ENCODE measurements around the gene B3GLCT. TPM values are rescaled to one million over a fixed set of nuclear protein-coding genes. Genes with fewer than 3 reads are reported as not detected.

Gene B3GLCT
- total RNA-seq, 1 donor from 2014 or later, result 4.7 TPM

DNA sequence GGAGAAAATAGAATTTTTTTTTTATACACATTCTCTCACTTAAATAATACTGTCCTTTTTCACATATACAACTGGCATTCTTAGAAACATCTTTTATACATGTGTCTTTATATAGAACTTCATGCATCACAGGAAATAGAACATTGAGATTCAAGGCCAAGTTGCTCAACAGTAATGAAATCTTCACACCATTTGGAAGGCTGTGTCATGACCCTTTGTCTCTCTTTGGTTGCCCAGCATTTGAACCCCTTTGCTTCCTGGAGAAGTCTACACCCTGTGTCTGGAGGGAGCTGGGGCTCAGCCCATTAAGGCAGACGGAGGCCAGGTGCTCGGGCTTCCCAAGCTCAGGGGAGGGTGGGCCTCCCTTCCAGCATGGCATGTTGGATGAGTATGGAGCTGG, 41.1 kb downstream of the B3GLCT start:
- Mint-ChIP-seq H3K27ac (no peak overlapping the region), H3K4me1 (ENCODE audit: low read depth) (no peaks in the 10 kb centered on the region), H3K27me3 (ENCODE audit: low read depth) (no peaks in the 10 kb centered on the region), H3K9me3 (no peaks in the 10 kb centered on the region), H3K36me3 (ENCODE audit: low read depth) (no peaks in the 10 kb centered on the region), H3K4me3 (ENCODE audit: low read depth) (no peak overlapping the region)
- no peak for DNase-seq (ENCODE audit: low spot score)
- intact Hi-C loops (cut with micrococcal nuclease), result no loop called here

- H3K9me3 Mint-ChIP-seq, result no peaks in the 10 kb centered on the region
- no peak for DNase-seq (ENCODE audit: low spot score)
- no peak overlapping the region for H3K4me3 Mint-ChIP-seq (ENCODE audit: low read depth)
- no peaks in the 10 kb centered on the region for H3K27me3 Mint-ChIP-seq (ENCODE audit: low read depth)
- no peak overlapping the region for H3K27ac Mint-ChIP-seq
- no peaks in the 10 kb centered on the region for H3K36me3 Mint-ChIP-seq (ENCODE audit: low read depth)
- intact Hi-C loops (cut with micrococcal nuclease), result no loop called here
- no peaks in the 10 kb centered on the region for H3K4me1 Mint-ChIP-seq (ENCODE audit: low read depth)
Observed at GRCh38 chr13:31242367-31242766, 42.6 kb downstream of the B3GLCT start.

GRCh38 chr13:31242916-31243315, 43.1 kb downstream of the B3GLCT start:
- intact Hi-C loops (cut with micrococcal nuclease), result no loop called here
- no peak overlapping the region for H3K4me3 Mint-ChIP-seq (ENCODE audit: low read depth)
- no peaks in the 10 kb centered on the region for H3K36me3 Mint-ChIP-seq (ENCODE audit: low read depth)

DNA sequence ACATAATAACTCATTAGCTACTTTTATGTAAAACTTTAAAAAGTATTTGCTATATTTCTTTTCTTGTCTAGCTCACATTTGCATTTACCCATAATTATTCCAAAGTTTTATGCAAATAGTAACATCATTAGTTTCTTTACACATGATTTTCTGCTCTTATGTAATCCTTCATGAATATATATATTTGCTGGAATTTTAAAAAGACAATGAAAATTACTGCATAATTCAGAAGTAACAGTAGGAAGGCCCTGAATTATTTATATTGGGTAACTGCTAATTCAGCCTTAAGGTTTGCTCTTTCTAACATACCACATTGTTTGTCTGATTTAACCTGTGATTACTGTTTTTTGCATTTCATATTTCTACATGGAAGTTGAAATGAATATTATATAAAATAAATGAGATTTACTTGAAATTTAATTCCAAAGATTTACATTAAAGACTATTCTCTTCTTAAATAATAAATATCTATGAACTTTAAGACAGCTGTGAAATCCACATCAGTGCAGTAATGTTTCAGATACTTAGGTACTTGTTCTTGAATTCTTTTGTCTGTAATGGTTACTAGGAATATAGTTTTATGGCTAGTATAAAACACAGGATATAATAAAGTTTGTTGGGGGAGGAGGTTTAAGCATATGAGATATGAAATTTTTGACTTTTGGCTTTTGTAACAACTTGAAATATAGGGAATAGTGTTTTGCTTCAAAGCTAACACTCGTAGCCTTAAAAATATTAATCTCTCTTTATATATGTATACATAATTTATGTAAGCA, 46.0 kb downstream of the B3GLCT start:
- intact Hi-C loops (cut with micrococcal nuclease), result no loop called here
- H3K9me3 Mint-ChIP-seq, result no peaks in the 10 kb centered on the region
- DNase-seq (ENCODE audit: low spot score), result no peak
- H3K27ac Mint-ChIP-seq, result no peak overlapping the region
- H3K27me3 Mint-ChIP-seq (ENCODE audit: low read depth), result no peaks in the 10 kb centered on the region
- H3K36me3 Mint-ChIP-seq (ENCODE audit: low read depth), result no peaks in the 10 kb centered on the region
- no peaks in the 10 kb centered on the region for H3K4me1 Mint-ChIP-seq (ENCODE audit: low read depth)
- no peak overlapping the region for H3K4me3 Mint-ChIP-seq (ENCODE audit: low read depth)

More at GRCh38 chr13:31242916-31243315, 43.1 kb downstream of the B3GLCT start:
- Mint-ChIP-seq H3K4me1 (ENCODE audit: low read depth) (no peaks in the 10 kb centered on the region), H3K27me3 (ENCODE audit: low read depth) (no peaks in the 10 kb centered on the region), H3K9me3 (no peaks in the 10 kb centered on the region), H3K27ac (no peak overlapping the region)
- no peak for DNase-seq (ENCODE audit: low spot score)

- H3K36me3 Mint-ChIP-seq (ENCODE audit: low read depth), result no peaks in the 10 kb centered on the region
Observed at GRCh38 chr13:31246918-31247317, 47.1 kb downstream of the B3GLCT start.

DNA sequence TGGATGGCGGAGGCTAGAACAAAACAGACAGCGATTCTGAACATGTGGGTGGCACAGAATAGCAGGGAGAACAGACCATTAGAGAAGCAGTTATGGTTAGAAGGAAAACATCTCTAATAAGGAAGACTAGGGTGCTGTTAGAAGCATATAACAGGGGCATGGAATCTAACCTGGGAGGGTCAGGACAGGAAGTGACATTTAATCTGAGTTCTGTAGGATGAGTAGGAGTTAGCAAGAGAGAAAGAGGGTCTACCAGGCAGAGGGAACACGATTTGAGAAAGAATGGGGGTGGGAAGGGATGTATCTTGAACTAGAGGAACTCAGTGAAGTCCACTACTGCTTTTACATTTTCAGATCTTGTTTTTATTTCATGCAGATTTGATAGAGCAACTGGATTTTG, 48.6 kb downstream of the B3GLCT start:
- Mint-ChIP-seq H3K4me1 (ENCODE audit: low read depth) (no peaks in the 10 kb centered on the region), H3K9me3 (peaks cover 11% of the 10 kb centered on the region), H3K36me3 (ENCODE audit: low read depth) (no peaks in the 10 kb centered on the region), H3K27ac (no peak overlapping the region), H3K4me3 (ENCODE audit: low read depth) (no peak overlapping the region), H3K27me3 (ENCODE audit: low read depth) (no peaks in the 10 kb centered on the region)
- DNase-seq (ENCODE audit: low spot score), result no peak
- intact Hi-C loops (cut with micrococcal nuclease), result no loop called here

More at GRCh38 chr13:31246918-31247317, 47.1 kb downstream of the B3GLCT start:
- Mint-ChIP-seq H3K27ac (no peak overlapping the region), H3K4me3 (ENCODE audit: low read depth) (no peak overlapping the region), H3K27me3 (ENCODE audit: low read depth) (no peaks in the 10 kb centered on the region), H3K9me3 (peaks cover 5% of the 10 kb centered on the region), H3K4me1 (ENCODE audit: low read depth) (no peaks in the 10 kb centered on the region)
- DNase-seq (ENCODE audit: low spot score), result no peak
- intact Hi-C loops (cut with micrococcal nuclease), result no loop called here

- Mint-ChIP-seq H3K9me3 (peaks cover 11% of the 10 kb centered on the region), H3K27ac (no peak overlapping the region), H3K36me3 (ENCODE audit: low read depth) (no peaks in the 10 kb centered on the region), H3K4me3 (ENCODE audit: low read depth) (no peak overlapping the region), H3K4me1 (ENCODE audit: low read depth) (no peaks in the 10 kb centered on the region), H3K27me3 (ENCODE audit: low read depth) (no peaks in the 10 kb centered on the region)
- DNase-seq (ENCODE audit: low spot score), result no peak
- intact Hi-C loops (cut with micrococcal nuclease), result no loop called here
Observed at GRCh38 chr13:31248965-31249539, 49.3 kb downstream of the B3GLCT start.

DNA sequence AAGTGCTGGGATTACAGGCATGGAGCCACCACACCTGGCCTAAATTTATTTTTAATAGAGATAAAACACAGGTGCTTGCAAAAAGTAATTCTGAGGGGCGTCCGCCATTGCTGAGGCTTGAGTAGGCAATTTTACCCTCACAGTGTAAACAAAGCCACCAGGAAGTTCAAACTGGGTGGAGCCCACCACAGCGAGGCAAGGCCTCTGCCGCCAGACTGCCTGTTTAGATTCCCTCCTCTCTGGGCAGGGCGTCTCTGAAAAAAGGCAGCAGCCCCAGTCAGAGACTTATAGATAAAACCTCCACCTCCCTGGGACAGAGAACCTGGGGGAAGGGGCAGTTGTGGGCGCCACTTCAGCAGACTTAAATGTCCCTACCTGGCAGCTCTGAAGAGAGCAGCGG, 50.7 kb downstream of the B3GLCT start:
- DNase-seq (ENCODE audit: low spot score), result no peak
- no peaks in the 10 kb centered on the region for H3K36me3 Mint-ChIP-seq (ENCODE audit: low read depth)
- H3K4me1 Mint-ChIP-seq (ENCODE audit: low read depth), result no peaks in the 10 kb centered on the region
- intact Hi-C loops (cut with micrococcal nuclease), result no loop called here
- H3K27ac Mint-ChIP-seq, result no peak overlapping the region
- H3K4me3 Mint-ChIP-seq (ENCODE audit: low read depth), result no peak overlapping the region
- H3K27me3 Mint-ChIP-seq (ENCODE audit: low read depth), result no peaks in the 10 kb centered on the region
- peaks cover 11% of the 10 kb centered on the region for H3K9me3 Mint-ChIP-seq

DNA sequence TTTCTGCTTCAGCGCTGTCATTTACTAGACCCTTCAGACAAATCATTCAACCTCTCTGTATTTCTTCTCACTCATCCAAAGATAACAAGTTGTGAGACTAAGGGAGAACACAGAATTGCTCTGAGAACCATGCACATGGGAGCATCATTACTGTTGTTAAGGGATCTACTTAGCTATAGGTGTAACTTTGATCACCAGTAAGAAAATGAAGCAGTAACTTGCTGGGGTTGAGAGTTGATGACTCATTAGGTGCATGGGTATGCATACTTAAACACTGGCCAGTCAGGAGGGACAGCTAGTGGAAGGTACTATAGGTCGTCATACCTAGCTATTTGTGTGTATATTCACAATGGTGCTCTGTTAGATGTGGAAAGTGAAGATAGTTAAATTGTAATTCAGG, 61.5 kb downstream of the B3GLCT start:
- no peaks in the 10 kb centered on the region for H3K36me3 Mint-ChIP-seq (ENCODE audit: low read depth)
- intact Hi-C loops (cut with micrococcal nuclease), result no loop called here
- no peaks in the 10 kb centered on the region for H3K4me1 Mint-ChIP-seq (ENCODE audit: low read depth)
- no peaks in the 10 kb centered on the region for H3K27me3 Mint-ChIP-seq (ENCODE audit: low read depth)
- DNase-seq (ENCODE audit: low spot score), result no peak
- no peak overlapping the region for H3K4me3 Mint-ChIP-seq (ENCODE audit: low read depth)
- H3K27ac Mint-ChIP-seq, result no peak overlapping the region
- no peaks in the 10 kb centered on the region for H3K9me3 Mint-ChIP-seq

GRCh38 chr13:31263346-31263745, 63.6 kb downstream of the B3GLCT start:
- no peaks in the 10 kb centered on the region for H3K4me1 Mint-ChIP-seq (ENCODE audit: low read depth)
- H3K27me3 Mint-ChIP-seq (ENCODE audit: low read depth), result no peaks in the 10 kb centered on the region
- H3K36me3 Mint-ChIP-seq (ENCODE audit: low read depth), result no peaks in the 10 kb centered on the region
- no peaks in the 10 kb centered on the region for H3K9me3 Mint-ChIP-seq
- DNase-seq (ENCODE audit: low spot score), result no peak
- intact Hi-C loops (cut with micrococcal nuclease), result no loop called here
- no peak overlapping the region for H3K27ac Mint-ChIP-seq
- H3K4me3 Mint-ChIP-seq (ENCODE audit: low read depth), result no peak overlapping the region

DNA sequence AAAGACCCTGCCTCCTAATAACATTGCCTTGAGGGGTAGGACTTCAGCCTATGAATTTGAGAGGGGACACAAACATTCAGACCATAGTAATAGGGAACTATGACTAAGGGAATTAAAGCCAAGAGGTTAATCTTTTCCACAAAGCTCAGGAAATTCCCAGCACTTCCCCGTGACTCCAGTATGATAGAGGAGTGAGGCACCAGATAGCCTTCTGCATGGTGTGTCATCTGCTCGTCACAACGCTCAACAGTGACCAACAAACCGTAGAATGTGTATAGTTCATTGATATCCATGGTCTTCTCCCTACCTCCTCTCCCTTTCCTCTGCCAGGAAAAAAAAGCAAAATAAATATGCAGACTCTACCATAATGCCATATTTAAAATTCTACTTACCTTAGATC, 64.4 kb downstream of the B3GLCT start:
- H3K9me3 Mint-ChIP-seq, result no peaks in the 10 kb centered on the region
- H3K27me3 Mint-ChIP-seq (ENCODE audit: low read depth), result no peaks in the 10 kb centered on the region
- no peaks in the 10 kb centered on the region for H3K4me1 Mint-ChIP-seq (ENCODE audit: low read depth)
- no peak overlapping the region for H3K4me3 Mint-ChIP-seq (ENCODE audit: low read depth)
- no peak for DNase-seq (ENCODE audit: low spot score)
- no peak overlapping the region for H3K27ac Mint-ChIP-seq
- no peaks in the 10 kb centered on the region for H3K36me3 Mint-ChIP-seq (ENCODE audit: low read depth)
- intact Hi-C loops (cut with micrococcal nuclease), result no loop called here

DNA sequence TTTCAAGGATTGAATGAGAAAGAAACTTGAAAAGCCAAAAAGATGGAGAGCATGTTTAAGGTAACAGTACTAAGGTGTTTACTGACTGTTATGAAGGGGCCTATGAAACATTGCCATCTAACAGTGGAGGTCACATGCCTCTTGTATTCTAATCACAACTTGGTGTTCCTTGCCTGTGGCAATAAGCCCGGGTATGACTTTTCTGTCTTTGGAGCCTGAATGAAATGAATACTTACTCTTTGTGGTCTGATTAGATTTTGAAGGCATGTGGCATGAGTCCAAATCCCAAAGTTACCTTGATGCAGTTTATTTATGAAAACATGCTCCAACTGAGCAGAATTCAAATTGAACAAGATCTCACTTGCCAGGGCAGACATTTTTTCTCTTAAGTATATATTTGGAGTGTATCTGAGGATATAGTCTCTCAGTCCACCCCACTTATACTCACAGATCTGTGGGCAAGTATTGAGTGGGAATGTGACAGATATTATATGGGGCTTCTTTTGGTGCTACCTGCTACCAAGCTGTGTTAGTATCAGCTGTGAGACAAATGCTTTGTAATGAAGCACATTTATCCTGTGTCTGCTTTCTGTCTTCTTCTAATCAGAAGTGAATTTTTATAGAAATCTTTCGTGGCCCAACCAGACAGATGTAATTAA, 67.5 kb downstream of the B3GLCT start:
- Mint-ChIP-seq H3K4me3 (ENCODE audit: low read depth) (no peak overlapping the region), H3K4me1 (ENCODE audit: low read depth) (no peaks in the 10 kb centered on the region), H3K27ac (no peak overlapping the region), H3K9me3 (peaks cover 10% of the 10 kb centered on the region), H3K27me3 (ENCODE audit: low read depth) (no peaks in the 10 kb centered on the region), H3K36me3 (ENCODE audit: low read depth) (no peaks in the 10 kb centered on the region)
- intact Hi-C loops (cut with micrococcal nuclease), result no loop called here
- no peak for DNase-seq (ENCODE audit: low spot score)

DNA sequence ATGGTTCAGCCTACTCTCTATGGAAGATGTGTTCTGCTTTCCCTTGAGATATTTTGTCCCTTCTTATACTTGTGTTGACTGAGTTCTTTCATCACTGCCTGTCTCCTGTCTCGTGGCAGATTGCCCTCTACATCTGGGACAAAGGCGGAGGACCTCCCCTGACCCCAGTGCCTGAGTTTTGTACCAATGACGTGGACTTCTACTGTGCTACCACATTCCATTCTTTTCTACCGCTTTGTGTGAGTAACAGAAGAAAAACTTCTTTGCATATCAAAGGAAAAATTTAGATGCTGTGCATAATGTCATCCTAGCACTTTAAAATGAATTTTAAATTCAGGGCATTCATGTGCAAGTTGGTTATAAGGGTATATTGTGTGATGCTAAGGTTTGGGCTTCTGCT, 74.6 kb downstream of the B3GLCT start:
- H3K9me3 Mint-ChIP-seq, result peaks cover 16% of the 10 kb centered on the region
- no peak for DNase-seq (ENCODE audit: low spot score)
- intact Hi-C loops (cut with micrococcal nuclease), result no loop called here
- peaks cover 1% of the 10 kb centered on the region for H3K4me1 Mint-ChIP-seq (ENCODE audit: low read depth)
- H3K4me3 Mint-ChIP-seq (ENCODE audit: low read depth), result no peak overlapping the region
- H3K27ac Mint-ChIP-seq, result no peak overlapping the region
- peaks cover 4% of the 10 kb centered on the region for H3K36me3 Mint-ChIP-seq (ENCODE audit: low read depth)
- no peaks in the 10 kb centered on the region for H3K27me3 Mint-ChIP-seq (ENCODE audit: low read depth)

Data from activated T-helper 2 cell treated with anti-CD3 and anti-CD28 coated beads, Interferon-gamma antibody, Interleukin-2, Interleukin-4, amounts not matched to agents 10 μg/mL and 5 μg/mL and 100 μg/mL, durations not matched to agents 14 hours and 24 hours and 36 hours (primary cell).